ENCODE data around the gene RUSF1. TPM values are rescaled to one million over a fixed set of nuclear protein-coding genes. Genes with fewer than 3 reads are reported as not detected.

Gene RUSF1
- total RNA-seq, 1 experiment from 2014 or later, result 30.5 TPM

DNA sequence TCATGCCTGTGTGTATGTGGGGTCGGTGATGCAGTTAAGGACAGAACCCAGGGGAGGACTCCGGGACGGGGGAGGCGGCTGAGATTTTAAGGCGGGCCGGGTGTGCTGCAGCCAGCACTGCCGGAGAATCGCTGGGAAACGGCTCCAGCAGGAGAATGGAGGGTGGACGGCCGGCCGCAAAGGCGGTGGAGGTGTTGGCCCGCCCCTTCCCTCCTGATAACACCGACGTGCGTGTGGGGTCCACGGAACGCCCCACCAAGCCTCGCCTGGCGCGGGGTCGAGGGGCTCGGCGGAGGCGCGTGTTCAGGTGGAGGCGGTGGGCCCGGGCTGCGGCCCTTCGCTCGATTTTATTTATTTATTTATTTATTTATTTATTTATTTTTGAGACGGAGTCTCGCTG, 66.2 kb downstream of the RUSF1 start:
- TSS peak; percentile 29 for BruUV-seq (replicated peaks)
- peaks cover 3% of the 10 kb centered on the region for H3K27me3 Mint-ChIP-seq (ENCODE audit: insufficient read depth, unreplicated experiment)
- no peaks in the 10 kb centered on the region for H3K9me3 ChIP-seq
- no peaks in the 10 kb centered on the region for H3K9me3 Mint-ChIP-seq (ENCODE audit: unreplicated experiment)
- peak overlapping the region; percentile 69 for H3K4me3 ChIP-seq (ENCODE audit: low read depth, low read length)
- no peaks in the 10 kb centered on the region for H3K4me1 Mint-ChIP-seq (ENCODE audit: low read depth, unreplicated experiment)
- no peak overlapping the region for H3K27ac Mint-ChIP-seq (ENCODE audit: unreplicated experiment)
- ChIA-PET POLR2A (interaction anchor here (0.9 kb wide), 1 partner anchor 16 kb away, joined by 5 read pairs; no protein-coding TSS in a partner anchor), CTCF (interaction anchor here (0.8 to 2.3 kb wide), 5 partner anchors 10 to 457 kb away, joined by 5 to 12 read pairs (median 6); partner anchors contain the start of gene HSD3B7)
- no peaks in the 10 kb centered on the region for H3K36me3 Mint-ChIP-seq (ENCODE audit: insufficient read depth, unreplicated experiment)
- no peaks in the 10 kb centered on the region for H3K27me3 ChIP-seq (replicated peaks; ENCODE audit: control insufficient read depth, insufficient read depth, low read length)
- H3K4me3 Mint-ChIP-seq (ENCODE audit: unreplicated experiment), result peak overlapping the region; percentile 92
- TF ChIP-seq, protein P1, sequence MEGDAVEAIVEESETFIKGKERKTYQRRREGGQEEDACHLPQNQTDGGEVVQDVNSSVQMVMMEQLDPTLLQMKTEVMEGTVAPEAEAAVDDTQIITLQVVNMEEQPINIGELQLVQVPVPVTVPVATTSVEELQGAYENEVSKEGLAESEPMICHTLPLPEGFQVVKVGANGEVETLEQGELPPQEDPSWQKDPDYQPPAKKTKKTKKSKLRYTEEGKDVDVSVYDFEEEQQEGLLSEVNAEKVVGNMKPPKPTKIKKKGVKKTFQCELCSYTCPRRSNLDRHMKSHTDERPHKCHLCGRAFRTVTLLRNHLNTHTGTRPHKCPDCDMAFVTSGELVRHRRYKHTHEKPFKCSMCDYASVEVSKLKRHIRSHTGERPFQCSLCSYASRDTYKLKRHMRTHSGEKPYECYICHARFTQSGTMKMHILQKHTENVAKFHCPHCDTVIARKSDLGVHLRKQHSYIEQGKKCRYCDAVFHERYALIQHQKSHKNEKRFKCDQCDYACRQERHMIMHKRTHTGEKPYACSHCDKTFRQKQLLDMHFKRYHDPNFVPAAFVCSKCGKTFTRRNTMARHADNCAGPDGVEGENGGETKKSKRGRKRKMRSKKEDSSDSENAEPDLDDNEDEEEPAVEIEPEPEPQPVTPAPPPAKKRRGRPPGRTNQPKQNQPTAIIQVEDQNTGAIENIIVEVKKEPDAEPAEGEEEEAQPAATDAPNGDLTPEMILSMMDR (IDR thresholded peaks at IDR 0.05; ENCODE audit: insufficient read depth in 1 of 2, low read depth in 1 of 2, low read length in 1 of 2, severe bottlenecking in 1 of 2, unreplicated experiment in 1 of 2), result no peak
- no peak for DNase-seq
- intact Hi-C loops (cut with micrococcal nuclease; ENCODE audit: unreplicated experiment), result loop anchor here (1.0 to 10.0 kb wide), 5 partner anchors 13 to 285 kb away; partner anchors contain the start of genes COX6A2 and PYCARD
- H3K36me3 ChIP-seq (ENCODE audit: control insufficient read depth, insufficient read depth, low read length), result no peaks in the 10 kb centered on the region
- H3K4me1 ChIP-seq, result no peaks in the 10 kb centered on the region

DNA sequence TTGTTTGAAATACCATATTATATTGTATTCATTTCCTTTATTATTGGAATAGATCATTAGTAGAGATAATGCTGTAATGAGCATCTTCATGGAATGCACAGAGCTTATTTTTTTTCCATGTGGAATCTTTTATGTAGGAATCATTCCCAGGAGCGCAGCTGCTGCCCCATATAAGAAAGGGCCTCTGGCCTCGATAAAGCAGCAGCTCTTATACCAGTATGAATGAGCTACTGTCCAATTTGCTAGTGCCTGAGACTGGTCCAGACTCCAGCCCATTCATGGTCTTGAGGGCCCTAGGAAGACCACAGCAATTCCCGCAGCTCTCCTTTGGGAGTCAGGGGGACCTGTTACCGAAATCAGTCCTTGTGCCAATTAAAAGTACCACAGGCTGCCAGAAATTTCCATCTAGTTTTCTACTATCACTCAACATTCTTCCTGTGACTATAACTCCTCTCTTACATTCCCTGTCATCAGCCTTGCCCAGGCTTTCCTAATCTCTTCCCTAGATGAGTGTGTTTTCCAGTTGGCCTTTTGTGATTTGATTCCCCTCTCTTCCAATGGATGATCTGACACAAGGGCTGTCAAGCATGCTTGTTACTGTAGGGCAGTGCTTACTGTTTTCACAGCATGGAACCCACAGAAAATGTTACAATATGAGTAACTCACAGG, 67.5 kb downstream of the RUSF1 start:
- no peaks in the 10 kb centered on the region for H3K4me1 Mint-ChIP-seq (ENCODE audit: low read depth, unreplicated experiment)
- CTCF ChIA-PET, result interaction anchor here (1.3 kb wide), 1 partner anchor 19 kb away, joined by 3 read pairs; the partner anchor contains the start of gene ARMC5

GRCh38 chr16:31439519-31439918, 68.7 kb downstream of the RUSF1 start:
- Mint-ChIP-seq H3K27ac (ENCODE audit: unreplicated experiment) (no peak overlapping the region), H3K9me3 (ENCODE audit: unreplicated experiment) (no peaks in the 10 kb centered on the region), H3K4me1 (ENCODE audit: low read depth, unreplicated experiment) (no peaks in the 10 kb centered on the region), H3K27me3 (ENCODE audit: insufficient read depth, unreplicated experiment) (no peaks in the 10 kb centered on the region), H3K36me3 (ENCODE audit: insufficient read depth, unreplicated experiment) (no peaks in the 10 kb centered on the region), H3K4me3 (ENCODE audit: unreplicated experiment) (no peak overlapping the region)
- ChIA-PET POLR2A (no interaction called here), CTCF (no interaction called here)
- BruUV-seq (replicated peaks), result no TSS peak
- no peaks in the 10 kb centered on the region for H3K4me1 ChIP-seq
- intact Hi-C loops (cut with micrococcal nuclease; ENCODE audit: unreplicated experiment), result no loop called here
- H3K36me3 ChIP-seq (ENCODE audit: control insufficient read depth, insufficient read depth, low read length), result no peaks in the 10 kb centered on the region
- H3K4me3 ChIP-seq (ENCODE audit: low read depth, low read length), result no peak overlapping the region
- no peaks in the 10 kb centered on the region for H3K27me3 ChIP-seq (replicated peaks; ENCODE audit: control insufficient read depth, insufficient read depth, low read length)
- TF ChIP-seq, protein P1 (IDR thresholded peaks at IDR 0.05; ENCODE audit: insufficient read depth in 1 of 2, low read depth in 1 of 2, low read length in 1 of 2, severe bottlenecking in 1 of 2, unreplicated experiment in 1 of 2), result no peak
- no peaks in the 10 kb centered on the region for H3K9me3 ChIP-seq
- DNase-seq, result no peak

More for the DNA sequence above, 67.5 kb downstream of the RUSF1 start:
- Mint-ChIP-seq H3K36me3 (ENCODE audit: insufficient read depth, unreplicated experiment) (no peaks in the 10 kb centered on the region), H3K27ac (ENCODE audit: unreplicated experiment) (no peak overlapping the region), H3K9me3 (ENCODE audit: unreplicated experiment) (no peaks in the 10 kb centered on the region), H3K27me3 (ENCODE audit: insufficient read depth, unreplicated experiment) (no peaks in the 10 kb centered on the region), H3K4me3 (ENCODE audit: unreplicated experiment) (no peak overlapping the region)
- Histone ChIP-seq H3K4me3 (ENCODE audit: low read depth, low read length) (no peak overlapping the region), H3K27me3 (replicated peaks; ENCODE audit: control insufficient read depth, insufficient read depth, low read length) (no peaks in the 10 kb centered on the region), H3K4me1 (no peaks in the 10 kb centered on the region), H3K9me3 (no peaks in the 10 kb centered on the region), H3K36me3 (ENCODE audit: control insufficient read depth, insufficient read depth, low read length) (no peaks in the 10 kb centered on the region)
- DNase-seq, result no peak
- BruUV-seq (replicated peaks), result no TSS peak
- POLR2A ChIA-PET, result no interaction called here
- TF ChIP-seq, protein P1 (IDR thresholded peaks at IDR 0.05; ENCODE audit: insufficient read depth in 1 of 2, low read depth in 1 of 2, low read length in 1 of 2, severe bottlenecking in 1 of 2, unreplicated experiment in 1 of 2), result no peak
- intact Hi-C loops (cut with micrococcal nuclease; ENCODE audit: unreplicated experiment), result loop anchor here (5.0 to 10.0 kb wide), 3 partner anchors 146 to 283 kb away; partner anchors contain the start of gene PYCARD

Other genes starting within 250 kb of the RUSF1 start
- 0.19 TPM in 1 of 2 replicates, not detected in the other for gene ITGAM, start 248.4 kb downstream of the RUSF1 start, total RNA-seq (2022)
- not detected in 2 replicates for gene ITGAX, start 153.2 kb downstream of the RUSF1 start, total RNA-seq (2022)
- not detected in 2 replicates for gene ITGAD, start 115.1 kb downstream of the RUSF1 start, total RNA-seq (2022)
- gene COX6A2, start 80.0 kb downstream of the RUSF1 start, total RNA-seq (2022), result not detected in 2 replicates
- 0.09 and 0.30 TPM in 2 replicates for gene ZNF843, start 65.6 kb downstream of the RUSF1 start, total RNA-seq (2022)
- 9.7 and 10.2 TPM in 2 replicates for gene ARMC5, start 48.9 kb downstream of the RUSF1 start, total RNA-seq (2022)
- 9.3 and 10.0 TPM in 2 replicates for gene TGFB1I1, start 36.2 kb downstream of the RUSF1 start, total RNA-seq (2022)
- gene SLC5A2, start 25.3 kb downstream of the RUSF1 start, total RNA-seq (2022), result 2.8 and 3.0 TPM in 2 replicates
- gene AHSP, start 19.5 kb upstream of the RUSF1 start, total RNA-seq (2022), result not detected in 2 replicates